Stromal cell of bone marrow (primary cell): Measurements from ENCODE around the gene SUMF1.

Source experiments
- DNase-seq: peaks from one replicate; pipeline ENCODE4 v3.0.0-alpha.2; 2012; ENCODE audit warnings: low read depth

SUMF1 gene

DNA sequence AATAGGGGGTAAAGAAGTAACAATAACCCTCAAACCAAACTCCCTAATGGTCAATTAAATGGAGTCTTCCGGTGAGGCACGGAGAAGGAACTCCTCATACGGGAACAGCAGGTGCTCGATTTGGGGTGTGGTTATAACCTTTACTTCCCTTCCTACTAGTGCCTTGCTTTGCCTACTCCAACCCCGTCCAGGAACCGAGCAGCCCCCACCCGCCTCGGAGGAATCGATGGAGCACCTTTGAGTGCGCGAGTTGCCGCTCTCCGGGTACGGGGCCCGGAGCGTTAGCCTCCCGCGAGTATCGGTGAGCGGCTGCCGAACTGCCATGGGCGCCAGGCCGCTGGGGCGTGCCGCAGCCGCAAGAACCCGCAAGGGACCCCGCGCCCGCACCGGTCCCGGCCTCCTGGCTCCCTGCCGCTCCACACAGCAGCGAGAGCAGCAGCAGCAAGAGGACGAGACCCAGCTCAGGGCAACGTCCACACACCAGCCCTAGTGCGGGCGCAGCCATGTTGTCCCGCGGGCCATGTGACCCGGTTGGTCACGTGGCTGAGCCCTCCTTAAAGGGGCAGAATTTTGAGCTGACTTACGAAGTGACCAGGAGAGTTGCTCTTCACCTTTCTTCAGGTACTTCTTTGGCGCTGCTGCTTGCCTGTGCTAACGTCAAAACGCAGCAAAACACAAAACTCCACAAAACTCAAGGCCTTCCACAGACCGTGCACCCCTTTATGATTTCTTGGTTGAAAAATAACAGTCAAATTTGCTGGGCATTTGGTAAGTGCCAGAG is at the start of gene SUMF1:
Gene SUMF1, minus strand, starts transcription at position 529 of the 781 bp plus-strand sequence. Its CDS starts 24 bp downstream, at position 505.
- peak; percentile 47 for DNase-seq

- DNase-seq = no peak
Observed at GRCh38 chr3:4515916-4516579, 49.0 kb upstream of the SUMF1 start.

GRCh38 chr3:4514916-4515315 is 47.8 kb upstream of the SUMF1 start:
- DNase-seq = no peak

GRCh38 chr3:4514321-4514720 is 47.3 kb upstream of the SUMF1 start:
- no peak for DNase-seq

DNA sequence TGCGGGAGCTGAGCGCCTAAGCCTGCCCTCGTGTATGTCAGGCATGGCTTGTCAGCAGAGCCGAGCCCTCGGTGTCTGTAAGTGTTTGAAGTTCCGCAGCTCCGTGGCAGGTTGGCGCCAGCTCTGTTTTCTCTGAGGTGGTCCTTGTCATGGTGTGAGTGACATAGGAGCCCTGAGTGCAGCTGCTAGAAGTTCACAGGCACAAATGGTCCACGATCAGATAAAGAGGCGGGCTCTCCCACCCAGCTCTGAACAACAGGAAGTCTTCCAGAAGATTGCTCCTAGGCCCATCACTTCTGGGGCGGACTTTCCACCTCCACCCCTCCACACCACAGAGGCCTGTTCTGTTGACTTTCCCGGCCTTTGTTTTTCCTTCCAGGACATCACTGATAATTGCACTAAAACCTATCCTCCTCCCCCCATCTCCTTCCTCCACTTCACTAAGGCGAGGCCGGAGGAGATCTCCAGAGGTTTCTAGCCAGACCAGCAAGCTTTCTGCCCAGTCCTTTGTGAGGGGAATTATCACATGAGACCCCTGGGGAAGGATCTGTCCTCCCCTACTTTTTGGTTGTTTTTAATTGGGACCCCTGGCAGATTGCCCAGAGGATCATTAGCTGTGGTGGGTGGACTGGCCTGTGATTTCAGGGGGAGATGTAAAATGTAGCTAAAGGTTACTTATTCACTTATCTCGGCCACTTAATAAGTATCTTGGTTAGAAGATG is 46.0 kb upstream of the SUMF1 start:
- DNase-seq = no peak

GRCh38 chr3:4511491-4512262 is 44.6 kb upstream of the SUMF1 start:
- no peak for DNase-seq

DNA sequence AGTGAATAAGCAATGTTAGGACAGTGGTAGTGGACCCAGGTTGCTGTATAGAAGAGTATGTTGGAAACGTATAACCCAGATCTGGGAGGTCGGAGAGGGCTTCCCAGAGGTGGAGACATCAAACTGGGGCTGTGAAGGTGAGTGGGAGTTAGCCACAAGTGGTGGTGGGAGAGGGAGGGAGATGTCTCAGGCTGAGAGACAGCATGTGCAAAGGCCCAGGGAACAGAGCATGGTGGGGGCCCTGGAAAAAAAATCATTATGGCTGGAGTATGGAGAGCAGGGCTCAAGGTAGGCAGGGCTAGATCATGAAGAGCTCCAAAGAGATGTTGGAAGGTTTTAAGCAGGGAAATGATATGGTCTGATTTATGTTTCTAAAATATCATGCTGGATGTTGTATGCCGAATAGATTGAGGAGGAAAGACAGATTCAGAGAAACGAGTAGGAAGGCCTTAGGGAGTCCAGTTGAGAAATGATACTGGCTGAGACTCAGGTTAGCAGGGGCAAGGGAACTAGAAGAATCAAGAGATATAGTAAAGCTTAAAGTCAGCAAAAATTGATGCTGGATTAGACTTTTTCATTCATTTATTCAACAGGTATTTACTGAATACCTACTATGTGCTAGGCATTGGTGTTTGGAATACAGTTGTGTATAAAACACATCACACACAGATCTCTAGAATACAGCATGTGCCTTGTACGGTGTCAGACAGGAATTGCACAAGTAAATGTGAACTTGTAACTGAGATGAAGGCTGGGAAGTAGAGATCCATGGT is 43.1 kb upstream of the SUMF1 start:
- no peak for DNase-seq

DNA sequence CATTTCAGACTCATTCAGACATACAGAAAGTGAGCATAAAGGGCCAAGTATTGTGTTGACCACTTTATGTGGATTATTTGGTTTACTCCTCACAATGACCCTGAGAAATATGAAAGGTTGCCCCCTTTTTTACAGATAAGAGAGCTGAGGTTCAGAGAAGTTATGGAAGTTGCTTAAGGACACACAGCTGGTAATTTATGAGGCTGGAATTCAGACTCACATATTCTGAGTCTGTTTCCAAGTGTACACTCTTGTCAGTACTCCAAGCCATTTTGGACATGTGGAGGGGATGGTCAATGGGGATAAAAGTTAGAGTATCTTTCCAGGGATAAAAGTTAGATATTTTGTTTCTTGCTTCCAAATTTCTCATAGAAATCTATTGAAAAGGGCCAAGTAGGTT is 42.0 kb upstream of the SUMF1 start:
- no peak for DNase-seq

DNA sequence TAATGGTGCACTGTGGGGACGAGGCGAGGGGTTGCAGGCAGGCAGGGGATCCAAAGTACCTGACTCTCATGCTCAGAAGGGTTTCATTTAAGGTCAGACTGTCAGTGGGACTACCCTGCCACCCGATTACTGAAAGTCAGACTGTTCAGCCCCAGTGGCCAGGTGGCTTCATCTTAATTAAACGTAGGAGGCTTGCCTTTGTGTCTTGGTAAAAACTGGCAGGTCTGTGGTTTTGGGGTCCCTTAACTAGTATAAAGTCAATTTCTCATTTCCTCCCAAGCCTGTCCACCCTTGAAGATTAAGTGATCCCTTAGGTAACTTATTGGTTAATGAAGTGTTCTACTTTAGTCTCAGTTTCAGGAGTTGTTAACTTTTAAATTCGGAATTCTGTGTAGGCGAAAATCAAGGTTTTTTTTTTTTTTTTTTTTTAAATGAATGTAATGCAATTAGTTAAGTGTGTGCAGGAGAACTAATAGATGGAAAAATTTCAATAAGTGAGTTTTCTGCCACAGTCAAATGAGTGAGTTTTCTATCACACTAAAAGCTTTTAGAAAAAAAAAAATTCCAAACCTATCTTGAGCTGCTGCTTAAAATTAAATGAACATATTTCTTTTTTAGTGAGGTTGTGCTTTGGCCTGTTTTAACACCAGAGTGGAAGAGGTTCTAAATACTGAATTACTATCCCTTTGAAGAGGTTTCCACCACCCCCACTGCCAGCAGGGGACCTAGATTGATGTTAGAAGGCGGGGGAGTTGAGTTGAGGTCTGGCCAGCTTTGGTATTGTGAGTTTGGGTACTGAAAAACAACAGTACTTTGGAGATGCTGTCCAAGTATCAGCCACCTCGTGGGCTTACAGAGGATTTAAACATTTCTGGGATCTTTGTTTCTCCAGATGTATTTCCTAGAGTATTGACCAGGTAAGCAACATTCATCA is 41.2 kb upstream of the SUMF1 start:
- DNase-seq = no peak

- no peak for DNase-seq
Observed at GRCh38 chr3:4507024-4507596, 40.0 kb upstream of the SUMF1 start.

DNA sequence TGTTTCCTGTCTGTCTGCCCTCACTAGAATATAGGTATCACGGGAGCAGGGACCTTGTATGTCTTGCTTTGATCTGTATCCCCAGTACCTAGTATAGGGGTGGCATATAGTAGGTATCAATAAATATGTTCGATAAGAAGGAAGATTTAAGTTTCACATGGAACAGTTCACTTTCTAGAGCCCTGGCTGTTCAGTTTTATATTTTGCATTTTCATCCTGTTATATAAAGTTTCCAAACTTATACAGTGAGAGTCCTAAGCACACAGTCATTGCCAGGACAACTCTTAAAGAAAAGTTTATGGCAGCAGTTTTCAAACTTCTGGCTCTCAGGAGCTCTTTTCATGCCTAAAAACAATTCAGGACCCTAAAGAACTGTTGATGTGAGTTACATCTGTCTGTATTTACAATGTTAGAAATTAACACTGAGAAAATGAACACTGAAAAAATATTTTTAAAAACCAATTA is 39.5 kb upstream of the SUMF1 start:
- no peak for DNase-seq

GRCh38 chr3:4505688-4506558 is 38.9 kb upstream of the SUMF1 start:
- DNase-seq = no peak

DNA sequence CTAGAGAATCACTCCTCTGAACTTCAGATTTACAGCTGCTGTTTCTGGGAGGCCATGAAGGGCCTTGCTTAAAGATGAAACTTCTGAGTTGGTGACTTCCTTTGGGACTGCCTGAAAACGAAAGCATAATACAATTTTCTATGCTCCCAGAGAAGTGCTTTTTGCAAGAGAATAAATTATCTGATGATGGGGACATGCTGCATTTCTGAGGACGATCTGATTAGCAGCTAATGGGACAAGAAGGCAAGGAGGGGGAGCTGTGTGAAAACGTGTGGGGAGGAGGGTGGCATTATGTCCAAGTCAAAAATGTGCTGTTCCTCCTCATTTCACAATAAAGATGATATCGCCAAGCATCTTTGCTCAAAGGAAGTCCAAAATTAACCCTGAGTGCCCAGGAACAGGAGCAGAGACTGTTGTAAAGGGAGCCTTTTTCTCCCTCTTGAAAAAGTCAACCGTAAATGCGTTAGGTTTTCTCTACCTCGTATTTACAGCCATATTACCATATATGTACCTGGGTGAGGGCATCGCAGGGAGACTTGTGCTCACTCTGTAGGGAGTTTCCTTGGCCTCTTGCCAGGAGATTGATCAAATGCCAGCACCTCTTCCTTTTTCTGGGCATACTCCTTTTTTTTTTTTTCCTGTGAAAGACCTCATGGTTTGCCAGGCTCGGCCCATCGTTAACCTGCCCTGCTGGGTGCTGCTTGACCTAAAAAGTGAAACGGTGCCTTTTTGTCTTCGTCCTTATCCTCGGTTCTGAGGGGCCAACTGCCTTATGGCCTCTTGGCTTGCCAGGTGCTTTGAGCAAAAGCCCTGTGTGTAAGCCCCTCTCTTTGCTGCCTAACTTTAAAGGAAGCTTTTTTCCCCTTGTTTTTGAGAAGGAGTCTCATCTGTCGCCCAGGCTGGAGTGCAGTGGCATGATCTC is 37.5 kb upstream of the SUMF1 start:
- DNase-seq = no peak

DNA sequence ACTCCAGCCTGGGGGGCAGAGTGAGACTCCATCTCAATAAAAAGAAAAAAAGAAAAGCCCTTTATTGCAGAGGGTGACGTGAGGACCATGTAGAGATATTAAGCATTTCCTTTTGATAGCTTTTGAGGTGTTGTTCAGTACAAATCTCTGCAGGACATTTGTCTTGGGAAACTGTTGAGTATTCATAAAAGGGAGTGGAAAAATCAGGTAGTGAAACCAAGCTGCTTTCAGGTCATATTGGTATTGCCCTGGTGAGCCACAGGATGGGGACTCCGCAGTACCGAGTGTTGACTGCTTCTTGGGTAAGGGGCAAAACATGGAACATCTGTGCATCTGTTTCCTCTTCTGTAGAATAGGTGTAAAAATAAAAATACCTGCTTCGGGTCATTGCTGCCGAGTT is 36.0 kb upstream of the SUMF1 start:
- no peak for DNase-seq

- no peak for DNase-seq
Observed at GRCh38 chr3:4501927-4502326, 34.9 kb upstream of the SUMF1 start.

DNA sequence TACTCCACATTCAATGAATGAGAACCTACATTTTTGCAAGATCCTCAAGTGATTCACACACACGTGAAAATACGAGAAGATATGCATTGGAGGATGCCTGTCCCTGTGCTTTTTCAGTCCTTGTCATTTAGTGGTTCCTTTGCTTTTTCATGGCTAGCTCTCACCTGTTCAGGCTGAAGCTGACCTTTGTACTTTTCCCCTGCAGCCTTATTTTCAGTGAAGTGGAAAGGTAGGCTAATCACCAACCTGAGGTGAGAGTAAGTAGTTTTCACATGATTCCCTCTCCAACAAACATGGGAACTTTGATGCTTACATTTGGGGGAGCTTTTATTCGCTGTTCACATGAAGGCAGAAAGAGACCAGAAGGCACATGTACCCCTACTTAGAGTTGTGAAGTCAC is 34.4 kb upstream of the SUMF1 start:
- no peak for DNase-seq

GRCh38 chr3:4498446-4498845 is 31.4 kb upstream of the SUMF1 start:
- no peak for DNase-seq

- no peak for DNase-seq
Observed at GRCh38 chr3:4497843-4498324, 30.8 kb upstream of the SUMF1 start.
